KMS-11 (cell line): ENCODE data around the gene ZNF593.
A peak's percentile ranks its signal among the peaks of the same experiment; 100 is the strongest.

Experiments
- H2AFZ ChIP-seq: fragments of 200-600 bp; sonication (generic); 2 replicates; pipeline ENCODE4 v1.6.1; 2016; ENCODE audit warnings: antibody characterized with exemption, mixed run types, low read depth
- H3K27ac ChIP-seq: fragments of 200-600 bp; sonication (generic); 2 replicates; pipeline ENCODE4 v1.6.1; 2016; ENCODE audit warnings: mild to moderate bottlenecking, mixed run types
- H3K27me3 ChIP-seq: fragments of 200-600 bp; sonication (generic); 2 replicates; pipeline ENCODE4 v1.6.1; 2017; ENCODE audit warnings: mild to moderate bottlenecking, low read depth, mixed run types, moderate library complexity; ENCODE audit not compliant: insufficient read depth
- H3K36me3 ChIP-seq: fragments of 200-600 bp; sonication (generic); 2 replicates; pipeline ENCODE4 v1.6.1; 2017; ENCODE audit warnings: mild to moderate bottlenecking, mixed run types; ENCODE audit not compliant: insufficient read depth
- H3K4me1 ChIP-seq: fragments of 200-600 bp; sonication (generic); 2 replicates; pipeline ENCODE4 v1.6.1; 2016; ENCODE audit warnings: mild to moderate bottlenecking, low read depth, mixed run types; ENCODE audit not compliant: poor library complexity, severe bottlenecking
- H3K4me2 ChIP-seq: fragments of 200-600 bp; sonication (generic); 2 replicates; pipeline ENCODE4 v1.7.0; 2016; ENCODE audit warnings: mild to moderate bottlenecking, mixed run types
- H3K4me3 ChIP-seq: fragments of 200-600 bp; sonication (generic); IDR thresholded peaks from 2 replicates; pipeline ENCODE4 v1.6.1; 2017; ENCODE audit warnings: low read depth, low read length, mixed read lengths; ENCODE audit not compliant: insufficient read depth
- H3K79me2 ChIP-seq: fragments of 200-600 bp; sonication (generic); 2 replicates; pipeline ENCODE4 v1.6.1; 2016; ENCODE audit warnings: low read depth, mixed run types; ENCODE audit not compliant: insufficient read depth
- H3K9ac ChIP-seq: fragments of 200-600 bp; sonication (generic); 2 replicates; pipeline ENCODE4 v1.6.1; 2016; ENCODE audit warnings: mild to moderate bottlenecking, mixed run types
- H4K20me1 ChIP-seq: fragments of 200-600 bp; sonication (generic); 2 replicates; pipeline ENCODE4 v1.6.1; 2016; ENCODE audit warnings: mild to moderate bottlenecking, mixed run types; ENCODE audit not compliant: insufficient read depth
- CTCF ChIP-seq: fragments of 200-600 bp; sonication (generic); conservative IDR thresholded peaks from 2 replicates; pipeline ENCODE4 v1.6.1; 2017; ENCODE audit warnings: low read depth, mild to moderate bottlenecking, antibody characterized with exemption, low read length, moderate library complexity, mixed read lengths

The ZNF593 gene

GRCh38 chr1:26169669-26170471, at the start of gene ZNF593:
TSS of gene ZNF593 (plus strand) at chr1:26169908. CDS start at chr1:26169984, 76 bp downstream.
- Histone ChIP-seq H3K27me3 (peaks cover 21% of the 10 kb centered on the region), H3K9ac (peak within 1 kb of the TSS; percentile 95), H3K4me3 (peak within 1 kb of the TSS; percentile 78), H3K36me3 (no peaks in the 10 kb centered on the region), H4K20me1 (no peaks in the 10 kb centered on the region), H3K27ac (peak within 1 kb of the TSS; percentile 37), H3K4me1 (peaks cover 29% of the 10 kb centered on the region), H2AFZ (peak within 1 kb of the TSS; percentile 89), H3K79me2 (no peaks in the 10 kb centered on the region), H3K4me2 (peak within 1 kb of the TSS; percentile 94)
- peak; percentile 77 for TF ChIP-seq CTCF

GRCh38 chr1:26121854-26122773, 47.6 kb upstream of the ZNF593 start:
- Histone ChIP-seq H3K9ac (no peak overlapping the region), H3K79me2 (peaks cover 3% of the 10 kb centered on the region; the same call in 1 of the 2 replicates), H2AFZ (no peak overlapping the region), H3K4me3 (no peak overlapping the region), H3K27me3 (no peaks in the 10 kb centered on the region), H3K36me3 (no peaks in the 10 kb centered on the region), H3K4me1 (peaks cover 90% of the 10 kb centered on the region), H3K27ac (no peak overlapping the region), H3K4me2 (no peak overlapping the region), H4K20me1 (no peaks in the 10 kb centered on the region)
- no peak for TF ChIP-seq CTCF

- Histone ChIP-seq H3K27ac (no peak overlapping the region), H3K4me2 (no peak overlapping the region), H4K20me1 (no peaks in the 10 kb centered on the region), H3K9ac (no peak overlapping the region), H3K4me3 (no peak overlapping the region), H3K36me3 (no peaks in the 10 kb centered on the region), H2AFZ (no peak overlapping the region), H3K79me2 (peaks cover 3% of the 10 kb centered on the region; the same call in 1 of the 2 replicates), H3K27me3 (no peaks in the 10 kb centered on the region), H3K4me1 (peaks cover 90% of the 10 kb centered on the region)
- TF ChIP-seq CTCF: no peak
Observed at GRCh38 chr1:26122988-26123973, 46.4 kb upstream of the ZNF593 start.
